Measurements from ENCODE around the gene EPAS1.

Gene EPAS1

DNA sequence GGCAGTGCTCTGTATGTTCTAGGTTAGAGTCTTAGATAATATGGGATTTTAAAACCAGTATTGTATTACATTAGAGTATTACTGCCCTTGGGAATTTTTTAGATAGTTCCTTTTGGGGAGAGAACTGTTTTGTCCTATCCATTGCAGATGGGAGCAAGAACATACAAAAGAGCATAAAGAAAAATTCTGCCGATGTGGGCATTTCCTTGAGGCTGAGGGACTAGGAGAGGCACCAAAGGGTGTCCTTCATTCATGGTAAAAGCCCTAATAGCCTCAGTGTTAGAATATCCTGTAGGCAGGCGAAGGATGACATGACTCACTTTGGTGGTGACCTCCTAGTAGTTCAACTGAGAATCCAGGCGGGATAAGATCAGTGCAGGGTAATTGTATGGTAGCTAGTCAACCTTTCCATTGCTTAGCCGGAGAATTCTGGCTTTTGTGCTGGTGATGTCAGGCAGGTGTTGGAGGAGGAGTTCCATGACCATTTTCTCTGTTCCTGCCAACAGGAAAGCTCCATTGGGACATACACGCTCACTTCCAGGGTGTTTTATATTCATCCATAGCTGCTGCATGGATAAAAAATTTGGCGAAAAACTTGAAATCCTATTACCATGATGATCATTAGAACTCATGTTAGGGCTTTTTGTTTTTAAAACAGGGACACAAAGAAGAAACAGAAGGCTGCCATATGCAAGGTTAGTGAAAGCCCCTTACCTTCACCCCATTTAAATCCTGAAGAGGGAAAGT lies 28.1 kb downstream of the EPAS1 start:
- no peak for DNase-seq

DNA sequence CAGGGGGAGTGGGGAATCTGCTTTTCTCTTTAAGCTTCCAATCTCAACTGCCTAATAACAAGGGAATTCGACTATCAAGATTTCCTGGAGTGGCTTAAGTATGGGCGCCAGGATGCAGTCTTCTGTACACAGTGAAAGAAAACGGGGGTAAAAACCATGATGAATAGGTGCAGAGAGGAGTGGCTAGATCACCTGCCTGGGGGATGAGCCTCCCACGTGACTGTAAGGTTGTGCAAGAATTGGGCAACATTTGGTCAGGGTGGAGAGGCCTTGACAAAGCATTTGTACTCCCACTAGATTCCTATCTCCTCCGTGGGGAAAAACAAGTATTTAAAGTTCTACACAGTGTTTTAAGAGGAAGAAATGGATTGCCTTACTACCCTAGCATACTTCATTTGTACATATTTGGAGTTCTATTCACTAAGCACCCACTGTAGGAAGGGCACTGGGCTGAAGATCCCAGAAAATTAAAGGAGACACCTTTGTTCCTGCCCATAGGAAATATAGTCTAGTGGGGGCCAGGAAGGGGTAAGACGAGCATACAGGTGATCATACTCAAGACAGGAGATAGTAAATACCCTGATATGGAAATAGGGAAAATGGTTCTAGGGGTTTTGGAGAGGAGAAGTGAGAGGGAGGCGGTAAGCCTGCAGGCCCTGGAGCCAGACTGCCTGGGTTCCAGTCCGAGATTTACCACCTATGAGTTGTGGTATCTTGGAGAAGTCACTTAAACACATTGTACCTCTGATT lies 29.2 kb downstream of the EPAS1 start:
- DNase-seq = no peak

DNA sequence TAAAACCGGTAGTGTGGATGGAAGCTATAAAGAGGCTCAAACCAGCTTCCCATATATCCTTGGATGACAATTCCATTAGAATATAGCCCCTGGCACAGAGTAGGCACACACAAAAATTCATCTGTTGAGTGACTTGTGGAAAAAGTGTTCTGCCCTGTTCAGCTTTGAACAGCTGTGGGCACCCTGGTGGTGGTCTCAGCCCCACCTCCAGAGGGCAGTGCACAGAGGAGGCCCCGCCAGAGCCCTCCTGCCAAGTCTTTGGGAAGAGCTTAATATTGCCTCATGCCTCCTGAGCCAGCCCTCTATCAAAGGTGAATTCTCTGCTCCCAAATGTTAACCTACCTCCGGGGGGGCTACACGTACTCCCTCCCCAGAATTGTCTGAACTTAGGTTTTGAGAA lies 30.4 kb downstream of the EPAS1 start:
- no peak for DNase-seq

DNA sequence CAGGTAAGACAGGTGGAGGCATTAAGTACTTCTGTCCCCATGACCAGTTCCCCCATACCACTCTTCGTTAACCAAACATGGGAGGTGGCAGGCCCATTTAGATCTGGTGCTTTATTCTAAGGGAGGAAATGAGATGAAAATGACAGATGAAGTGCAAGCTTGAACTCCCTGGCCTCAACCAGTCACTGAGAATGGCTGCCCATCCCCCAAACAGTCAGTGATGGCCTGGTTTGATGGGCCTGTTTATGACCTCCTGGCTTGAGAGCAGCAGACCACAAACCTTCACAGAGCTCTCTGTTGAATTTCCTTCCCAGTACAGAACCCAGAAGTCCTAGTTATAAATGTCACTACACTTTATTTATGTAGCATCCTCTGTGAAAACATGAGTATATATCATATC lies 31.1 kb downstream of the EPAS1 start:
- DNase-seq = no peak

DNA sequence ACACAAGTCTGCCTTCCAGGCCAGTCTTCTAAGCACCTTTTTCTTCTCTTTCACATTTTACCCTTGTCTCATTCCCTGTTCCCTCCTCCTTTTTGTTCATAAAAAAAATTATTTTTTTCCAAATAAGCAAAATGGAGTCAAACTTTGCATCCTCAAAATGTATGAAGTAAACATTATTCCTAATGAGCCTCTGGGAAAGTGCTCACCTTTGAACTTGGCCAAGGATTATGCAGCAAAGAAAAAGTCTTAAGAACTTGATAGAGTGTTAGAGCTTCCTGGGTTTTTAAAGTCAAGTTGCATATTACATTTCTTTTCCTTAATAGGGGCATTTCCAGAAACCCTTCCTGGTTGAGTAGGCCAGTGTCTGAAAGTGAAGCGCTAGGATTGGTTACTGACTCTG lies 31.6 kb downstream of the EPAS1 start:
- no peak for DNase-seq

DNA sequence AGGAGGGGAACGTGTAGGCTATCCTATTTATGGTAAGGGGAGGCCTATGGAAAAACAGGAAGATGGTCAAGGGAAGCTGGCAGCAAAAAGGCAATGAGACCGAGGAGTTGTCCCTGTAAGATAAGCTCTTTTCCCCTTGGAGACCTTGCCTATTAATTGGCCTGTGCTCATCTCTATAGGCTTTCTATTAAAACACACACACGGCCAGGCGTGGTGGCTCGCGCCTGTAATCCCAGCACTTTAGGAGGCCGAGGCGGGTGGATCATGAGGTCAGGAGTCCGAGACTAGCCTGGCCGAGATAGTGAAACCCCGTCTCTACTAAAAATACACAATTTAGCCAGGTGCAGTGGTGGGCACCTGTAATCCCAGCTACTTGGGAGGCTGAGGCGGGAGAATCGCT lies 32.1 kb downstream of the EPAS1 start:
- DNase-seq = no peak

DNA sequence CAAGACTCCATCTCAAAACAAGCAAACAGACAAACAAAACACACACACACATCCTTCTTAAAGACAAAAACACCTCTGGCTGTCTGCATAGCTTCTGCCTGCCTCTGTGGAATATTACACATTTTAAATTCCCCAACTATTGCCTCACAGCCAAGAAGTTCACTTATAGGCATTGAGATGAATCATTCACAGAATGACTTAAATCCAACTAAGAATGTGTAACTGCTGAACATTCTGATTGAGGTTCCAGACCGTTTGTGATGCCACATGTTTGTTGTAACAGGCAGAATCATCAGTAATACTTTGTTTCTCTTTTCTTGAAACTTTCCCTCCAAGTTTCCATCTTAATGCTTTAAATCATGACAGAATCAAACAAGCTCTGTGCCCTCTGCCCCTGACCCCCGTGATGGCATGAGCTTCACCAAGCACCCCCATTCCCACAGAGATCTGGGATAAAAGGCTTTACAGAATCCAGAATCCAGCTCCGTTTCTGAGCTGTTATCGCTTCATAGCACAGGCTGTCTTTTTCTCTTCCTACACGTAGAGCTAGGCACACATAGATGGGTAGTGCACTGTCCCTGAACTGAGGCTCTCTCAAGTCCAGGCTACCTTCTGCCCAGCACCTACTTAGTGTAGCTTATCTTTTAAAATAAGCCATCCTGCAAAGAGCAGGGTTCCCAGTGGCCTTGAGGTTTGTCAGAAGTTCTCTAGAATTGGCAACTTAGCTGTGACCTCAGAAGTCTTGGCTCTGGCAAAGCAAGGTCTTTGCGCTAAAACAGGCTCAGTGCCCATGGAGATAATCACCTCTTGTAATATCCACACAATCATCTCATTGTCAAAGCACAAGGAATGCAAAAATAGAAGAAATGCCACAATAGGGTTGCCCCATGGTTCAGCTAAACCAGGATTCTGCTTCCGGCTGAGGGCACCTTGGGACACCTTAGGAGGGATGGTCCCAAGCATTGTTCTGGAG lies 32.9 kb downstream of the EPAS1 start:
- no peak for DNase-seq

DNA sequence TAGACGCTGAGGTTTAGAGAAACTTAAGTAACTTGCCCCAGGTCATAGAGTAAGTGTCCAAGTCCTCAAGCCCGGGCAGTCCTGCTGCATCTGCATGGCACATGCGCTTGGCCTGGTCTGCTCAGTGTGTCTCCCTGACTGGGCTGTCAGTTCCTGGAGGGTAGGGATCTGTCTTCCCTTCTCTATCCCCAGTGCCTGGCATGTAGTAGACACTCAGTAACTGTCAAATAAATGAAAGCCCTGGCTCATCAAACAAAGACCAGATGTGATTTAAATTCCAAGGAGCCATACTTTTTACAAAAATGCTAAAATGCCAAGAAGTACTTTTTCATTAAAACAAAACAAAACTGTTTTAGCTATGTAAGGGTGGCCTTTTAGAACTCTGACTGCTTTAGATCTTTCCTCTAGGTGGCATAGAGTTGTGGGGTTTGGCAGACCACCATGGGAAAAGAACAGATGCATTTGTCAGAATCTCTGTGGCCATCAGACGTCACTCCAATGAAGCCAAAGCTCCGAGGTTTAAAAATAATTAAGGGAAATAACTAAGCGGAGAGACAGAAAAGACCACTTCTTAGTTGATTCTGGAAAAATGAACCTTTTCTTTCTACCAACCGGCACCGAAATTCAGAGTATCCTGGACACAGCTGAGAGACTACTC lies 34.0 kb downstream of the EPAS1 start:
- DNase-seq = no peak

DNA sequence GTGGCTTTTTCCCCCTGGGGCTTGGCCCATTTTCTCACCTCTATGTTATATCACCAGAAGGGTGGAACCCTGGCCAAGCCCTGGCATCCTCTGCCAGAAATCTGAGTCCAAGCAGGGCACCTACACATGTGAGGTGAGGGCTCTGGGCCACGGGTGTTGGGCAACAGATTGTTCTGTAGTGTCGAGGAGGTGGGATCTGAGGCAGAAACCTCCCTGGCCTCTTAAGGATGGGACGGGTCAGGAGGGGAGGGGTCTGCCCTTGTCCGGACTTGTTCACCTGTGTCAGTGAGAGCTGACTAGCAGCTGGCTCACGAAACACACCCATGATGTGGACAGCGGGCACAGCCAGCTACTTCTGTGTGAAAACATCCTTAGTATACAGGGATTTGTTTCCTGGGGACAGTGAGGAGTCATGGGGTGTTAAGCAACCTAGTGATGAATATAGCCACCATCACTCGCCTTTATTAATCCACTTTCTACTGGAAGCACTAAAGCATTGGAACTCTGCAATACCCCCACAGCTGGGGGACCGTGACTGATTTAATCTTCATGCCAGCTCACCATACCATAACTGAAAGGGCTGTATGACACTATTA lies 35.6 kb downstream of the EPAS1 start:
- DNase-seq = no peak

DNA sequence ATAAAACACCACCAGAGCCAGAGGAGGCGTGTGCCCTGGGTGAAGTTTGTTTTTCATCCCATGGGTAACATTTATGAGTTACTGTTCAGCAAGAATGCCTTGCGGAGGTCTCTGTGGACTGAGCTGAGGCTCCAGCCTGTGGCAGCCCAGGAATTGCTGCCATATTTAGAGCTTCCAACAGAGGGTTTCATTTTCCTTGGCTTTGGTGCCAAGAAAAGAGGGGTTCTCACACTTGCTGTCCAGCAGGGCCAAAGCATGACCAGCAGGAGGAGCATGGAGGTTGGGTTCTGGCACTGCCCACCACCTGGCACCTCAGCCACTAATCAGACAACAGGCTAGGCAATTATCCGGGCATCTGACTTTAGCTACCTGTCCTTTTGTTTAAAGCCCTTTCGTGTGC lies 36.7 kb downstream of the EPAS1 start:
- no peak for DNase-seq

DNA sequence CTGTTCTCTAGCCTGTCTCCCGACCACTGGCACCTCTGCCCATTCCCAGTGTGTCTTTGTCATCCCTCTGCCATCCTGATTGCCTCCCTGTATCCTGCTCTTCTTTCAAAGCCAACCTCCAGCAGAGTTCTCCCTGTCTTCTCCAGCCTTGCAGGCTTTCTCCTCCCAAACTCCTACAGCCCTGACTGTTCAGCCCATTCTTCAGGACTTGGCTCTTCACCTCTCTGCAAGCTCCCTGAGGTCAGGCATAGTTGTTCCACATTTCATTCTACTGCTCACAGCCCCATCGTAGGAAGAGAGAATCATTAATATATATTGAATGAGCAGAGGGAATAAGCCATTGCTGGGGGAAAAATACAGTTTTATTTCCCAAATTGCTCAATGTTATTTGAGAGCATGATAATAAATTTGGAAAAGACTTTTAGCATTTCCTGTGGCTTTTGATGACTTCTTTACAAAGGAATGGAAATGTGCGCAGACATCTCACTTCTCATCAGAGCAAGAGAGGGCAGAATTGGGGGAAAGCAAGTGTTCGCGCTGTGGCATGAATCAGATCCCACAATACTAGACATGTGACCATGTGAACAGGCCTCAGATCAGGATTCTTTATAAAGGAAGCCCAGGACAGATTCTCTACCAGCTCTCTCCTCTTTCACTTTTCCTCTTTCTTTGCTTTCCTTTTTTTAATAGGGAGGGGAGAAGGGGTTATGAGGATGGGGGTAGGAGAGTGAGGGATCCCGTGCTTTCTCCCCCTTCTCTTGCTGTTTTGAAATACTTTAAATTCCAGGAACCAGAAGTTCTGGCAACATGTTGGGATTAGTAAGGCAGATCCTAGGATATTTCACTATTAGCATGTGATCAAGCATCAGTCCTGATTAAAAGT lies 37.4 kb downstream of the EPAS1 start:
- peak; percentile 26 for DNase-seq

DNA sequence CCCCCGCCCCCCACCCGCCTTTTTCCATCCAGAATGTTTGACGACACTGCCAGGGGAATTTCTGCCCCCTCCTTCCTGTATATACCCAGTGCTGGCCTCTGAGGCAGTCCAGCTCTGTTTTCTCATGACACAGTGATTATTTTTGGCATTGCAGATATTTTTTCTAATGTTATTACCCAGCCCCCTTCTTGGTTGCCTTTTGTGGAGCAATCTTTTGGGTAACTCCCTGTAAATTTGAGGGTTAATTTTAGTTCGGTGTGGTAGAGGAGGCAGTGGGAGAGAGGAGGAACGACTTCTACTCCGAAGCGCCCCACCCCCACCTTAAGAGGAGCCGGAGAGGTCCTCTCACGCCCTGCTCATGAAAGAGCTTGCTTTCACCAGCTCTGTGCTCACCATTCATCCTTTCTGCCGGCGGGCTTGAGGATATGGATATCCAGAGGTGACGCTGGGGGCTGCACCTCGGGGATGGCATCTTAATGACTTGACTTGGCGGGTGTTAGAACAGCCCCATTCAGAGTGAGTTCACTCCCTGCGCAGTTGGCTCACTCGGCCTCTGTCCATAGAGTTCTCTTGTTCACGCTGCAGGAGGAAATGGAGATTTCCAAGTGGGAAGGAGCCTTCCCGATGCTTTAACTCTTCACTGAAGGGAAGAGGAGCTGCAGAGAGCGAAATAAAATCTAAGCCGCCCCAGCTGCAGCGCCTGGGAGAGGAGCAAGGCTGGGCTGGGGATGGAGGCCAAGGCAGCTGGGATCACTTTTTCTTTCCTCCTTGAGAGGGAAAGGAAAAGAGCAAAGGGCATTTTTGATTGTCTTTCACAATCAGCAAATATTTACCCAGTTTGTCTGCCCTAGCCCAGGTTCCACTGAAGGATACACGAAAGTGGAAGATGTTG lies 38.4 kb downstream of the EPAS1 start:
- DNase-seq = no peak

DNA sequence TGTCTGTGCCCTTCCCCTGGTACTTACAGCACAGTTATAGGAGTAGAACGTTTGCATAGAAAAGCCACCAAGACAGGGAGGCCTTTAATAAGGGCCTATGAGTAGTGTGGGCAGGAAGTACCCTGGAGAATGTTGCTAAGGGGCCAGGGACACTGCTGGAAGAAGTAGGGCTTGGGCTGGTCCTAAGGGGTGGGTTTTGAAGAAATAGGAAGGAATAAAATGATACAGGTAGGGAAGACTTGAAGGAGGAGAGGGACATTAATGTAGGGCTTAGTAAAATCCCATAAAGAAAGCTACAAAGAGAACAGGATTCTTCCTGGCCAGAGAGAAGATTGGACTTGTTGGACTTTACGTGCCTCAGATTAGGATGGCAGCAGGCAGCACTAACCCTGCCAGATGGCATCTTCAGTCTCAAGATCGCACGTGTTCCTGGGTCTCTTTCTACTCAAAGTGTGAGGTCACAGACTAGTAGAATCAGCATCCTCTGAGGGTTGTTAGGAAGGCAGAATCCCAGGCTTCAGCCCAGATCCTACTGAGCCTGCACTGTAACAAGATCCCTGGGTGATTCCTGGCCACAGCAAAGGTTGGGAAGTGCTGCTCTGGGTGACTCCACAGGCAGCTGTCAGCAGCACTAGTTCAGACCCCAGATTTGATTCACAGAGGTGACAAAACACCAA lies 39.2 kb downstream of the EPAS1 start:
- no peak for DNase-seq

DNA sequence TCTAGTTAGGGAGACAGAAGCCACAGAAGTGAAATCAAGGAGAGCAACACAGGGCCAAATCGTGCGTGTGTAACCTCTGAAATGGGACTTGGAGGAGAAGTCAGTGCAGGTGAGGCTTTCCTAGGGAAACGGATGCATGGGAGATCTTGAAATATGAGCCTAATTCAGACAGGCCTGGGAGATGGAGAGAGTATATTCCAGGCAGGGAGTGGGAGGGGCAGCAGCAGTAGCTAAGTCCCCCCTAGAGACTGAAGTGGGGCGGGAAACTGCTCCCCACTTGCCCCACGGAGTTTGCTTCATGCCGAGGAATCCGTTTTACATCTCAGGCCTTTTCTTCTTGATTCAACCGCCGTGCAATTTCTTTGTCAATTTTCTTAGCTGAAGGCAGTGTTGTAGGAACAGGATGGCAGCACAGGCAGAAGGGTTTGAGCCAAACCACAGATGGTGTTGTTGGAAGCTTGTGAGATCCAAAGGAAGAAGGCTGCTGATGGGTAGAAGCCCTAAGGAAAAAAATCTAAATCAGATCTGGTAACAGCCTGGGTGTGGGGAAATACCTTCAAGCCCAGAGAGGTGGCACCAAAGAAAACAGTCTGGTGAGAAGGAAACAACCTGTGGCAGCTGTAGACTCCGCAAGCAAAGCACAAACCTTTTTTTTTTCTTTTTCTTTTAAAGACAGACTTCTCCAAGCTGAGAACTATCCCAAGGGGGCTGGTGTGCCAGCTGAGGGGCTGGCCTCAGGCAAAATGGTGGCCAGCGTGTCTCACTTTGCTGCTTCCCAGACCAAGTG lies 40.2 kb downstream of the EPAS1 start:
- no peak for DNase-seq

DNA sequence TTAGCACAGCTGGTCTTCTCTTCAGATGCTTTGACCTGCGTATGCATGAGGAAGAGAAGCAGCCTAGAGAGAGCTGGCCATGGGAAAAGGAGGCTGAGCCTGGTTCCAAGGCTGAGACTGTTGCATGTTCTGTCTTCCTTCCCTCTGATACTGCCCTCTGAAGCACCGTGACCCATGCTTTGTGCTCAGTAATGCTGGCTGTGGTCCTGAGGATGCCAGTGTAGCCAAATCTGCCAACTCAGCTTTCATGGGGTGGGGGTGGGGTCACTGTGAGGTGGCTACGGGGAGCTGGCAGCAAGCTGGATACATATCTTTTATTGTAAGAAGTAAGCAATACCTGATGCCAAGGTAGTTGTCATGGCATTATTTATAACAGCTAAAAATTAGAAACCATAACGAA lies 41.5 kb downstream of the EPAS1 start:
- DNase-seq = no peak

DNA sequence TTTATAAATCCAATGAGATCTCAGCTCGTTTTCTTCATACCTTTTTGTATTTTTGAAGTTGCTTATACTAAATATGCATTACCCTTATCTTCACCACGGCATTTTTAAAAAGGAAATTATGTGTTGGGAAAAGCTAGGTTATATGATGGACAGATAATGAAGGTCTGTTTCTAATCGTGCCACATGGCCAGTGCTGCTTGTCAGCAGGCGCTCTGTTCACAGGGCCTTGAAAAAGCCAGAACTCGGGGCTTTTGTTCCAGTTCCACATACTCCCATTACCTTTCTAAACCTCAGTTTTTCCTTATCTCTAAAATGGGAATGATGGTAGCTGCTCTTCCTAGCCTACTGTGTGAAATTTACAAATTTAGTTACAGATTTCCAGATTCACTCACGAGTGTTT lies 42.0 kb downstream of the EPAS1 start:
- no peak for DNase-seq

DNA sequence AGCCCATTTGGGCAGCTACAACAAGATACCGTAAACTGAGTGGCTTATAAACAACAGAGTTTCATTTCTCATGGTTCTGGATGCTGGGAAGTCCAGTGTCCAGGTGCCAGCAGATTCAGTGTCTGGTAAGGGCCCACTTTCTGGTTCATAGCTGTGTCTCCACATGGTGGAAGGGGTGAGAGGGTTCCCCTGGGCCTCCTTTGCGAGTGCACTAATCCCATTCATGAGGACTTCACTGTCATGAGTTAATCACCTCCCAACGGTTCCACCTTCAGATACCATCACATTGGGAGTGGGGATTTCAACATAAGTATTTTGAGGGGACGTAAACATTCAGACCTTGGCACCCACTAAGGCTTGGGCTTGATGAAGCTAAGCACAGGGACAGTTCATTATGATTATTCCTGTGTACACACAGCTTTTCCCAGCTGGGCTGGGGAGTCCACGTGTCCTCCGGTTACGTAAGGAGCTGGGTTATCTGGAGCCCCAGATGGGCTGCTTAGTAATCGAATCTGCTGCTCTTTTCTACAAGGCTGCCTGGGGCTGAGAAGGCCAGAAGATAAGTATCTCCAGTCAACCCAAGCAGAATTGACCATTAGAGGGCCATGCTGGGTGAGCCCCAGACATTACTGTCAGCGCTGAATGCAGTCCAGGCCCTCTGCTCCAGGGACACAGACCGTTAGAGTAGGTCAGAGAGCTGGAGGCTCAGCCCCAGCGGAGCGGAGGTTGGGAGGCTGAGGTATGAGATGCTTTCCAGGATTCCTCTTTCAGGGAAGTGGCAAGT lies 42.7 kb downstream of the EPAS1 start:
- DNase-seq = no peak

Measured in T1000 (cell line).